Hematopoietic multipotent progenitor cell treated with erythropoietin and hydrocortisone succinate and interleukin-3 and kit ligand, for 4 days (in vitro differentiated cells): Measurements from ENCODE around the gene ZNF714.
A peak's percentile ranks its signal among the peaks of the same experiment; 100 is the strongest.
"Not testable (repeated sequence)": the region's sequence is repeated elsewhere in the genome, so short reads cannot be mapped to it uniquely, and the experiment has no call there.

Experiments used
- DNase-seq: peaks from one replicate; pipeline ENCODE4 v3.0.0-alpha.2; 2015

ZNF714 gene

GRCh38 chr19:21133633-21134032 is 51.6 kb downstream of the ZNF714 start:
- no peak for DNase-seq

GRCh38 chr19:21134934-21135366 is 52.9 kb downstream of the ZNF714 start:
- DNase-seq, result no peak

- DNase-seq, result no peak
These were observed 53.4 kb downstream of the ZNF714 start for GRCh38 chr19:21135433-21135832.

GRCh38 chr19:21138130-21138529 is 56.1 kb downstream of the ZNF714 start:
- DNase-seq, result no peak

GRCh38 chr19:21141006-21141405 is 59.0 kb downstream of the ZNF714 start:
- not testable (repeated sequence) for DNase-seq

GRCh38 chr19:21141787-21142464 is 59.9 kb downstream of the ZNF714 start, which contains the start of gene ZNF431:
Gene ZNF431, plus strand, starts transcription at chr19:21142040. Its CDS starts 144 bp downstream, at chr19:21142184.
- peak; percentile 98 for DNase-seq

GRCh38 chr19:21143428-21143827 is 61.4 kb downstream of the ZNF714 start:
- DNase-seq, result no peak

- DNase-seq, result no peak
These were observed 61.9 kb downstream of the ZNF714 start for GRCh38 chr19:21143854-21144253.

GRCh38 chr19:21147540-21147939 is 65.5 kb downstream of the ZNF714 start:
- no peak for DNase-seq

- DNase-seq, result no peak
These were observed 66.7 kb downstream of the ZNF714 start for GRCh38 chr19:21148681-21149080.

GRCh38 chr19:21149877-21150276 is 67.9 kb downstream of the ZNF714 start:
- no peak for DNase-seq

- DNase-seq, result no peak
These were observed 69.5 kb downstream of the ZNF714 start for GRCh38 chr19:21151460-21151859.

GRCh38 chr19:21158523-21159135 is 76.6 kb downstream of the ZNF714 start:
- no peak for DNase-seq

- DNase-seq, result no peak
These were observed 82.5 kb downstream of the ZNF714 start for GRCh38 chr19:21164541-21164940.

GRCh38 chr19:21166436-21166835 is 84.4 kb downstream of the ZNF714 start:
- no peak for DNase-seq
